KOPT-K1 (cell line): ENCODE results near the gene DSTN.
A peak's percentile ranks its signal among the peaks of the same experiment; 100 is the strongest.

ENCODE experiments used
- H3K27ac ChIP-seq: fragments of 200-600 bp; sonication (generic); 2 replicates; pipeline ENCODE4 v1.5.1; 2016; ENCODE audit warnings: antibody characterized with exemption, mild to moderate bottlenecking, low read depth, low read length; ENCODE audit not compliant: poor library complexity, severe bottlenecking
- H3K36me3 ChIP-seq: fragments of 200-600 bp; sonication (generic); 2 replicates; pipeline ENCODE4 v1.5.1; 2017; ENCODE audit warnings: antibody characterized with exemption, mild to moderate bottlenecking, low read length, moderate library complexity; ENCODE audit not compliant: insufficient read depth
- H3K9me3 ChIP-seq: fragments of 200-600 bp; sonication (generic); 2 replicates; pipeline ENCODE4 v1.5.1; 2017; ENCODE audit warnings: antibody characterized with exemption, low read length, mild to moderate bottlenecking; ENCODE audit not compliant: insufficient read depth, poor library complexity, severe bottlenecking

The DSTN gene

DNA sequence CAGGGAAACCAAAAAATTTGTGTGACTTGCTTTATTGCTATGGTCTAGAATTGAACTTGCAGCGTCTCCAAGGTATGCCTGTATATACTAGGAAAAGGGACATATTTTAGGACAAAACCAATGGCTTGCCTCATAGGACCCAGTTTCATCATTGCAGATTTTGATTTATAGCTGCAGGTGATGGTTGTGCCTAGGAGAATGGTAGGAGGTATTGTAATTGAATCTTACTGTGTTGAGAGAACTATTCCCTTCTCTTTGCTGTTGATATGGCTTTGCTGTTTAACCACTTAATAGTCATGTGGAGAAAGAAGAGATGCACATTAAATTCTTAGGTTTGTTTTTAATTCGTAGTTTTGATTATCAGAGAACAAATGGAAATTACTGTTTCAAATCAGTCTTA lies 16.4 kb downstream of the DSTN start:
- H3K27ac ChIP-seq: no peak overlapping the region
- no peaks in the 10 kb centered on the region for H3K9me3 ChIP-seq
- no peaks in the 10 kb centered on the region for H3K36me3 ChIP-seq

- H3K36me3 ChIP-seq: no peaks in the 10 kb centered on the region
- H3K9me3 ChIP-seq: no peaks in the 10 kb centered on the region
Observed at GRCh38 chr20:17587148-17587547, 17.3 kb downstream of the DSTN start.

GRCh38 chr20:17587824-17588223 lies 17.9 kb downstream of the DSTN start:
- no peaks in the 10 kb centered on the region for H3K36me3 ChIP-seq
- H3K27ac ChIP-seq: no peak overlapping the region
- H3K9me3 ChIP-seq: no peaks in the 10 kb centered on the region

More at GRCh38 chr20:17587148-17587547, 17.3 kb downstream of the DSTN start:
- H3K27ac ChIP-seq: no peak overlapping the region

- Histone ChIP-seq H3K27ac (no peak overlapping the region), H3K9me3 (no peaks in the 10 kb centered on the region), H3K36me3 (no peaks in the 10 kb centered on the region)
Observed at GRCh38 chr20:17589161-17589834, 19.4 kb downstream of the DSTN start.

DNA sequence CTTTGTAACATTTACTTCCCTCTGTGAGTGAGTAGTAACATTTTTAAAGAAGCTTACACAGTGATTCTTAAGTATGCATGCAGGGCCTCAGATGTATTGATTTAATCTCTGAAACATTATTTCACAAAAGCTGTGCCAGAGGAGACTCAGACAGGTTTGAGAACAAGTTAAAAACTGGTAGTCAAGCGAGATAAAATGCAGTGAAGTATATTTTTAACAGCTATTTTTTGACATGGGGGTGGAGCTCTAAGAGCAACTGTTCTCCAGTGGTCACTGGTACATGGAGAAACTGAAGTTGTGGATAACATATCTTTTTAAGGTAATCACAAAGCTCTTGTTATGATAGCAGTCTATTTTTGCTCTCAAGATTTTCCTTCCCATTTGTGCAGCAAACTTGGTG lies 20.4 kb downstream of the DSTN start:
- no peak overlapping the region for H3K27ac ChIP-seq
- H3K36me3 ChIP-seq: no peaks in the 10 kb centered on the region
- H3K9me3 ChIP-seq: no peaks in the 10 kb centered on the region

- no peak overlapping the region for H3K27ac ChIP-seq
- no peaks in the 10 kb centered on the region for H3K9me3 ChIP-seq
- no peaks in the 10 kb centered on the region for H3K36me3 ChIP-seq
Observed at GRCh38 chr20:17593902-17594301, 24.0 kb downstream of the DSTN start.

DNA sequence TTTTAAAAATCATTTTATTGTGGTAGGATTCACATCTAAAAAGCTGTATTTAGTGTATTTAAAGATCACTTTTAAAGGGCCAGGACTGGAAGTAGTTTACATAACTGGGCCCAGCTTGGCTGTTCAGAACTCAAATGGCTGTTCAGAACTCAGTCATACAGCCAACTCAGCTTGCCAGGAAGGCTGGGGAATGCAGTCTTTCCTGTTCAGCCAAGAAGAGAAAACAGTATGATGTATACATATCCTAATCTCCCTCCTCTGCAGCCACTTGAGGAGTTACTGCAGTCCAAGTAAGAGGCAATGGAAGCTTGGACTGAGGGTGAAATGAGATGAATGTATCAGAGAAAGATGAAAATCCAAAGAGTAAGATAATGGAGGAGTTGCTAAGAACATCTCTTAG lies 24.6 kb downstream of the DSTN start:
- no peak overlapping the region for H3K27ac ChIP-seq
- no peaks in the 10 kb centered on the region for H3K9me3 ChIP-seq
- H3K36me3 ChIP-seq: no peaks in the 10 kb centered on the region

GRCh38 chr20:17595856-17596255 lies 26.0 kb downstream of the DSTN start:
- H3K36me3 ChIP-seq: no peaks in the 10 kb centered on the region
- no peaks in the 10 kb centered on the region for H3K9me3 ChIP-seq
- no peak overlapping the region for H3K27ac ChIP-seq

DNA sequence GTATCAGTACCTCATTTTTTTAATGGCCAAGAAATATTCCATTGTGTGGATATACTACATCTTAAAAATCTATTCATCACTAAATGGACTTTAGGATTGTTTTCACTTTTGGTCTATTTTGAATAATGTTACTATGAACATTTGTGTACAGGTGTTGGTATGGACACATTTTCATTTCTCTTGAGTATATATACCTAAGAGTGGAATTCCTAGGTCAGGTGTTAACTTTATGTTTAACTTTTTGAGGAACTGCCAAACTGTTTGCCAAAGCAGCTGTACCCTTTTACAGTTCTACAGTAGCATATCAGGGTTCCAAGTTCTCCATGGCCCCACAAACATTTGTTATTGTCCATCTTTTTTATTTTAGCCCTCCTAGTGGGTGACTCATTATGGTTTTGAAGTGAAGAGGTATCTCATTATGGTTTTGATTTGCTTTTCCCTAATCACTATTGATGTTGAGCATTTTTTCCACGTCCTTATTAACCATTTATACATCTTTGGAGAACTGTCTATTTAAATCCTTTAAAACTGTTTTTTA lies 28.2 kb downstream of the DSTN start:
- H3K9me3 ChIP-seq: no peaks in the 10 kb centered on the region
- H3K27ac ChIP-seq: no peak overlapping the region
- H3K36me3 ChIP-seq: peaks cover 8% of the 10 kb centered on the region

GRCh38 chr20:17601957-17602356 lies 32.1 kb downstream of the DSTN start:
- H3K36me3 ChIP-seq: peaks cover 23% of the 10 kb centered on the region
- H3K9me3 ChIP-seq: no peaks in the 10 kb centered on the region
- no peak overlapping the region for H3K27ac ChIP-seq

- no peak overlapping the region for H3K27ac ChIP-seq
- H3K36me3 ChIP-seq: peaks cover 23% of the 10 kb centered on the region
- no peaks in the 10 kb centered on the region for H3K9me3 ChIP-seq
Observed at GRCh38 chr20:17602493-17602892, 32.6 kb downstream of the DSTN start.

DNA sequence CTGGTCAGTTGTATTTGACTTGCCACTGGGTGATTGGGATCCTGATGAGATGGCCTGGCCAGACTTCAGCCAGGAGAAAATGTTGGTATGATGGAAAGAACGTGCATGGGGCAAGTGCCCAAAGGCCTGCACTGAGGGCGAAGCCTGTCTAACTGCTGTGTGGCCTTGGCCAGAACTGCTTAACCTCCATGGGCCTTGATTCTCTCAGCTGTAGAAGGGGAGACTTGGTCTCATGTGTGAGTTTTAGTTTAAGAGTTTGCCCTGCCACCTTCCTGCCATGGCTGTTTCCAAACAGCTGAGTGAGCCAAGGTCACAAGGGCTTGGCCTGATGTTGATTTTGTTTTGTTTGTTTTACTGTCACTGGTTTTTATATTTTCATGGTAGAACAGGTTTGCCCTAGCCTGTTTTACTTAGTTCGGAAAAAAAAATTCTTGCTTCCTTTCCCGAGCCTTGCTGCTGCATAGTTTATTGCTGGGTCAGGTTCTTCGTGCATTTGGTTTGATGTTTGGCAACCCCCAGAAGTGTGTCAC lies 35.3 kb downstream of the DSTN start:
- peaks cover 23% of the 10 kb centered on the region for H3K36me3 ChIP-seq
- H3K9me3 ChIP-seq: no peaks in the 10 kb centered on the region
- no peak overlapping the region for H3K27ac ChIP-seq

GRCh38 chr20:17606001-17606400 lies 36.1 kb downstream of the DSTN start:
- Histone ChIP-seq H3K36me3 (peaks cover 23% of the 10 kb centered on the region), H3K27ac (no peak overlapping the region), H3K9me3 (no peaks in the 10 kb centered on the region)

DNA sequence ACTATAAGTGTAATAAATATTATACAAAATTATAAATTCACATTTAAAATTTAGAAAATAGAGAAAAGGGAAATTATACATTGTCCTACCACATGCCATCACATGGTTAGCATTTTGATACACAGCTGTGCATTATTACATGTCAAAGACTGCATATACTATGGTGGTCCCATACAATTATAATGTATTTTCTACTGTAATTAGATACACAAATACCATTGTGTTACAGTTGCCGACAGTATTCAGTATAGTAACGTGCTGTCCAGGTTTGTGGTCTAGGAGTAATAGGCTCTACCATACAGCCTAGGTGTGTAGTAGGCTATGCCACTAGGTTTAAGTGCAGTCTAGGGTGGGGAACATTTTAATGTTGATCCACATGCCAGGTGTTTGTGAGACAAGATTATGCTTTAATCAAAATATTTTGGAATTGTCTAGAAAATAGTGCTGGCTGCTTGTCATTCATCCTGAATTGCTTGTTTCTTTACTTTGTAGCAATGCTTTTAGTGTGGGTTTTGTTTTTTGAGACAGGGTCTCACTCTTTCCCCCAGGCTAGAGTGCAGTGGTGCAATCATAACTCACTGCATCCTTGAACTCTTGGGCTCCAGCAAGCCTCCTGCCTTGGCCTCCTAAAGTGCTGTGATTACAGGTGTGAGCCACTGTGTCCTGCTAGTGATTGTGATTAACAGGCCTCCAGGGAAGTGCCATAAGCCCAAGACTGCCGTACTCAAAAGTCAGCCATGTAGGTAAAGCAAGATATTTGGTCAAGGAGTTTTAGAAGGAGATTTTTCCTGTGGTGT lies 39.0 kb downstream of the DSTN start:
- no peaks in the 10 kb centered on the region for H3K9me3 ChIP-seq
- no peak overlapping the region for H3K27ac ChIP-seq
- H3K36me3 ChIP-seq: peaks cover 17% of the 10 kb centered on the region

DNA sequence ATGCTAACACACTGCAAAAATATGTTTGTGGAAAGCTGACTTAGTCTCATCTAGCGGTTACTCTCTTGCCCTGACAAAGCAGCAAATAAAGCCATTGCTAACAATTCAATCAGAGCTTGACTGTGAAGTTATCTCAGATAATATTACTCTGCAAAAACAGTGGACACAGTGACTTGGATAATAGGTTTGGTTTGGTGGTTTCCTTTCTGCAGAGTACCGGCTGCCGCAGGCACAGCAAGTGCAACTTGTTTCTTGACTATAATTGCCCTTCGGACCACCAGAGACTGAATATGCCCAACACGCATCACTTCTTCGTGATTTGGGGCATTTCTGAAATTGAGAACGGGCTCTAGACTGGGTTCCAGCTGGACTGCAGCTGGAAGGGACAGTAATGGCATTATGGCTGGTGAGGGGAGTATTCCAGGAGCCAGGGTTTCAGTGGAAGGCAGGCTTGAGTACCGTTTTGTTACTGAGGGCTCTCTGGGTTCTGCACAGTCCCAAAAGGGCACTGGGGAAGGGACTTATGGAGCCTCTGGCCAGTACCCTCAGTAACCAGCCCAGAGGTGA lies 40.0 kb downstream of the DSTN start:
- Histone ChIP-seq H3K9me3 (no peaks in the 10 kb centered on the region), H3K36me3 (peaks cover 19% of the 10 kb centered on the region; the same call in 1 of the 2 replicates), H3K27ac (peak overlapping the region; percentile 80)
